Skeletal muscle satellite cell (primary cell): ENCODE results near the gene KLK2.
"Not testable (repeated sequence)": the region's sequence is repeated elsewhere in the genome, so short reads cannot be mapped to it uniquely, and the experiment has no call there.

Experiments used
- H3K27me3 ChIP-seq: 2 replicates; pipeline ENCODE4 v1.7.0; 2013; ENCODE audit warnings: low read length; ENCODE audit not compliant: control insufficient read depth, insufficient read depth
- H3K36me3 ChIP-seq: 2 replicates; pipeline ENCODE4 v1.7.0; 2013; ENCODE audit warnings: mild to moderate bottlenecking, control low read depth, low read length; ENCODE audit not compliant: insufficient read depth
- H3K4me1 ChIP-seq: 2 replicates; pipeline ENCODE4 v1.7.0; 2013; ENCODE audit warnings: low read length; ENCODE audit not compliant: control insufficient read depth, insufficient read depth
- H3K4me2 ChIP-seq: 2 replicates; pipeline ENCODE4 v1.7.0; 2013; ENCODE audit warnings: mild to moderate bottlenecking, low read length
- H3K4me3 ChIP-seq: 2 replicates; pipeline ENCODE4 v1.7.0; 2013; ENCODE audit warnings: low read length
- H3K9ac ChIP-seq: 2 replicates; pipeline ENCODE4 v1.7.0; 2013; ENCODE audit warnings: mild to moderate bottlenecking, low read depth, low read length, moderate library complexity
- H3K9me3 ChIP-seq: replicated peaks from 2 replicates; pipeline ENCODE4 v1.7.0; 2013; ENCODE audit warnings: mild to moderate bottlenecking, control low read depth, low read length

Gene KLK2

GRCh38 chr19:50877338-50877737, 4.1 kb downstream of the KLK2 start:
- Histone ChIP-seq H3K9me3 (no peaks in the 10 kb centered on the region), H3K4me1 (no peaks in the 10 kb centered on the region), H3K4me2 (no peak overlapping the region), H3K4me3 (no peak overlapping the region), H3K27me3 (no peaks in the 10 kb centered on the region), H3K36me3 (no peaks in the 10 kb centered on the region), H3K9ac (no peak overlapping the region)

GRCh38 chr19:50878851-50879250, 5.6 kb downstream of the KLK2 start:
- no peaks in the 10 kb centered on the region for H3K9me3 ChIP-seq
- no peak overlapping the region for H3K4me3 ChIP-seq
- H3K9ac ChIP-seq = no peak overlapping the region
- no peaks in the 10 kb centered on the region for H3K4me1 ChIP-seq
- H3K4me2 ChIP-seq = no peak overlapping the region
- H3K27me3 ChIP-seq = no peaks in the 10 kb centered on the region
- no peaks in the 10 kb centered on the region for H3K36me3 ChIP-seq

GRCh38 chr19:50880241-50880640, 7.0 kb downstream of the KLK2 start:
- Histone ChIP-seq H3K36me3 (no peaks in the 10 kb centered on the region), H3K4me3 (no peak overlapping the region), H3K9me3 (no peaks in the 10 kb centered on the region), H3K4me1 (no peaks in the 10 kb centered on the region), H3K9ac (no peak overlapping the region), H3K27me3 (no peaks in the 10 kb centered on the region), H3K4me2 (no peak overlapping the region)

DNA sequence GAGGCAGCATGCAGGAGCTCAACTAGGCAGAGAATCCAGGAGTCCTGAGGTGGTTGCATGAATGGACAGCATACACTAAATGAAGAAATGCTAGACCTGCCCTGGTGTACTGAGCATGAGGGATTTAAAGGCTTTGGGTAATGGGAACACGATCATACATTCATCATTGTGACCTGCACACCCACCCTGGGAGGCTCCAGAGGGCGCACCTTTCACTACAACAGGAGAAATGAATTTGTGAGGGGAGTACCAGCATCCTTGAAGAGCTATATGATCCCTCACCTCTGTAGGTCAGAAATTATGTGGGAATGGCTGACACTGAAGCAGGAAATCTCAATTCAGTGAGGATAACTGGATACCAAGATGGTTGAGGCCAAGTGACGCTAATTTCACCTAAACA, 8.9 kb downstream of the KLK2 start:
- no peaks in the 10 kb centered on the region for H3K4me1 ChIP-seq
- H3K9me3 ChIP-seq = no peaks in the 10 kb centered on the region

DNA sequence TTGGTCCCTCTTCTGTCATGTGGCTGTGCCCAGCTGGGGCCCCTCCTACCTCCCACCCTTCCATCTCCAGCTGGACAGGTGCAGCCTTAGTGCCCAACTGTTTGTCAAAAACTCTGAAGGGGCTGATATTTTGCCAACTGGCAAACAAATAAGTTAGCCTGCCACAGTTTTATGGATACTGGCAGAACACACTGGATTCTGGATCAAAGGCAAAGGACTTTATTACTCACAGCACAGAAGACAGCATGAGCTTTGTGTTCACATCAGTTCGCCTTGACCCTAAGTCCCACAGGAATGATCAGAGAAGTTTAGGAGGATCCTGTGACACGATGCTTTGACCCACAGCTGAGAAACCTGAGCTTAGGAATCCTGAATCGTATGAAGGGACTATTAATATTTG, 16.4 kb downstream of the KLK2 start:
- Histone ChIP-seq H3K9ac (no peak overlapping the region), H3K4me3 (no peak overlapping the region)

More for the DNA sequence above, 8.9 kb downstream of the KLK2 start:
- Histone ChIP-seq H3K27me3 (no peaks in the 10 kb centered on the region), H3K9ac (no peak overlapping the region), H3K4me2 (no peak overlapping the region), H3K4me3 (no peak overlapping the region), H3K36me3 (no peaks in the 10 kb centered on the region)

GRCh38 chr19:50890422-50891252, 17.4 kb downstream of the KLK2 start:
- Histone ChIP-seq H3K36me3 (no peaks in the 10 kb centered on the region), H3K9me3 (no peaks in the 10 kb centered on the region), H3K27me3 (no peaks in the 10 kb centered on the region), H3K4me2 (no peak overlapping the region), H3K9ac (no peak overlapping the region), H3K4me3 (no peak overlapping the region), H3K4me1 (no peaks in the 10 kb centered on the region)

More for the DNA sequence above, 16.4 kb downstream of the KLK2 start:
- Histone ChIP-seq H3K27me3 (no peaks in the 10 kb centered on the region), H3K9me3 (no peaks in the 10 kb centered on the region), H3K4me1 (no peaks in the 10 kb centered on the region), H3K36me3 (no peaks in the 10 kb centered on the region), H3K4me2 (no peak overlapping the region)

- no peaks in the 10 kb centered on the region for H3K36me3 ChIP-seq
- no peaks in the 10 kb centered on the region for H3K27me3 ChIP-seq
- no peak overlapping the region for H3K9ac ChIP-seq
- H3K4me1 ChIP-seq = no peaks in the 10 kb centered on the region
- no peaks in the 10 kb centered on the region for H3K9me3 ChIP-seq
- H3K4me2 ChIP-seq = no peak overlapping the region
- H3K4me3 ChIP-seq = no peak overlapping the region
These were observed 18.0 kb downstream of the KLK2 start for GRCh38 chr19:50891253-50891625.

GRCh38 chr19:50893047-50893736, 20.0 kb downstream of the KLK2 start:
- H3K4me1 ChIP-seq = no peaks in the 10 kb centered on the region
- no peaks in the 10 kb centered on the region for H3K9me3 ChIP-seq
- no peak overlapping the region for H3K4me2 ChIP-seq
- no peaks in the 10 kb centered on the region for H3K36me3 ChIP-seq
- H3K4me3 ChIP-seq = no peak overlapping the region
- no peaks in the 10 kb centered on the region for H3K27me3 ChIP-seq
- no peak overlapping the region for H3K9ac ChIP-seq

DNA sequence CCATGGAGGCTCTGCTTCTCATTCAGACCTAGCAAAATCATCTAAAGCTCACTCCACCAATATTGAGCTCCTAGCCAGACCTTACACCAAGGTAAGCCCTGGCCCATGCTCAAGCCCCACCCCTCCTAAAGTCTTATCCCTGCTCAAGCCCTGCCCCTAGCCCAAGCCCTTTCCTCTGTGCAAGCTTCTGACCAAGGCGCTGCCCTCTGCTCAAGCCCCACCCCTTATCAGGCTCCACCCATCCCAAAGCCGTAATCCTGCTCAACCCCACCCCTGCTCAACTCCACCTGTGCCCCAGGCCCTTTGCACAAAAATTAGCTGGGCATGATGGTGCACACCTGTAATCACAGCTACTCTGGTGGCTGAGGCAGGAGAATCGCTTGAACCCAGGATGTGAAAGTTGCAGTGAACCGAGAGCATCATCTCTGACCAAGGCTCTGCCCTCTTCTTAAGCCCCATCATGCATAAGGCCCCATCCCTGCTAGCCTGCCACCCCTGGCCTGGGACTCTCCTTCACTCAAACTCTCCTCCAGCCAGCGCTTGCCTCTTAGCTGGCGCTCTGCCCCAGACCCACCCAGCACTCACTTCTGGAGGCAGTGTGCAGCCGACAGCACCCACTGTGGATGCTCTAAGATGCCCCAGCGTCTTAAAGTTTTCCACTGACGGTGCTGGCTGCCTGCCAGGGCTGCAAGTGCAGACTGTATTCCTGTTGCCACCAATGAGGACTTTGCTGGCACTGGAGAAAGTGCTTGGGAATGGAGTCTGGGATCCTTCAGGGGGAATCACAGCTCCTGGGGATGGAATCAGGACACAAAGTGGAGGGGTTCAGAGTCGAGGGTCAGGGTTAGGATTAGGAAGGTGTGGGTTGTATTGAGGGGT, 21.5 kb downstream of the KLK2 start:
- Histone ChIP-seq H3K4me1 (no peaks in the 10 kb centered on the region), H3K27me3 (no peaks in the 10 kb centered on the region), H3K36me3 (no peaks in the 10 kb centered on the region), H3K9ac (no peak overlapping the region), H3K9me3 (no peaks in the 10 kb centered on the region), H3K4me3 (no peak overlapping the region), H3K4me2 (no peak overlapping the region)

- not testable (repeated sequence) for H3K36me3 ChIP-seq
These were observed 22.9 kb downstream of the KLK2 start for GRCh38 chr19:50896089-50896590.

DNA sequence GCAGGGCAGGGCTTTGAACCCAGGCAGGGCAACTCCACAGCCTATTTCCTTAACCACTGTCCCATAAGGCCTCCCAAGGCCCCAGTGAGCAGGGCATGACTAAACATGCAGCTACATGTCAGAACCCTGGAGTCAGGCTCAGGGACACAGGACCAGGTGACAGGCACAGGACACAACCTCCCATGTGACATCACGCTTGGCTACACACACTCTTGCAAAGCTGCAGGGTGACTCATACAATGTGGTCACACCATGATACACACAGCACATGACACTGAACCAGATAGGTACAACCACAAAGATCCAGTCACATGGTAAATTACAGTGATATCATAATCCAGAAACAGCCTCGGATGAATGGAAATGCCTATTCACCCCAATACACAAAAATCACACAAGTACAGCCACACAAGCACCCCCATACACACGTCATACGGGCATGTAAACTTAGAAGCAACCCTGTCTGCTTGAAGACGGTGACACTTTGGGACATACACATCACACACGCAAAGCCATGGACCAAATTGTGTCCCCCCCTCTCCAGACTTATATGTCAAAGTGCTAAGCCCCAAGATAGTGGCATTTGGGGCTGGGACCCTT, 23.5 kb downstream of the KLK2 start:
- H3K4me3 ChIP-seq = no peak overlapping the region
- H3K9ac ChIP-seq = no peak overlapping the region
- no peaks in the 10 kb centered on the region for H3K4me1 ChIP-seq

More at GRCh38 chr19:50896089-50896590, 22.9 kb downstream of the KLK2 start:
- H3K4me1 ChIP-seq, H3K9ac ChIP-seq, H3K9me3 ChIP-seq, H3K4me2 ChIP-seq, H3K4me3 ChIP-seq, H3K27me3 ChIP-seq: not testable (repeated sequence)

More for the DNA sequence above, 23.5 kb downstream of the KLK2 start:
- Histone ChIP-seq H3K9me3 (no peaks in the 10 kb centered on the region), H3K27me3 (no peaks in the 10 kb centered on the region), H3K36me3 (no peaks in the 10 kb centered on the region), H3K4me2 (no peak overlapping the region)
